HG03565 (cell line): ENCODE data around the gene FKBP5.

Source experiments
- ATAC-seq: cut with Tn5 transposase; IDR thresholded peaks from one replicate; pipeline ENCODE4 v1.9.1; 2021; ENCODE audit warnings: mild to moderate bottlenecking, moderate library complexity; ENCODE audit not compliant: unreplicated experiment

FKBP5 gene

GRCh38 chr6:35665573-35665972, 23.1 kb downstream of the FKBP5 start:
- no peak for ATAC-seq

- no peak for ATAC-seq
Observed at GRCh38 chr6:35664945-35665344, 23.8 kb downstream of the FKBP5 start.

- ATAC-seq: no peak
Observed at GRCh38 chr6:35663447-35664235, 25.1 kb downstream of the FKBP5 start.

- no peak for ATAC-seq
Observed at GRCh38 chr6:35662999-35663398, 25.7 kb downstream of the FKBP5 start.

GRCh38 chr6:35654883-35655282, 33.8 kb downstream of the FKBP5 start:
- no peak for ATAC-seq

- ATAC-seq: no peak
Observed at GRCh38 chr6:35651244-35651643, 37.5 kb downstream of the FKBP5 start.

- no peak for ATAC-seq
Observed at GRCh38 chr6:35650015-35650414, 38.7 kb downstream of the FKBP5 start.

GRCh38 chr6:35648203-35648602, 40.5 kb downstream of the FKBP5 start:
- no peak for ATAC-seq

- ATAC-seq: no peak
Observed at GRCh38 chr6:35647400-35647799, 41.3 kb downstream of the FKBP5 start.

- no peak for ATAC-seq
Observed at GRCh38 chr6:35643162-35643535, 45.6 kb downstream of the FKBP5 start.

GRCh38 chr6:35642471-35643161, 46.1 kb downstream of the FKBP5 start:
- no peak for ATAC-seq

GRCh38 chr6:35640017-35640664, 48.6 kb downstream of the FKBP5 start:
- no peak for ATAC-seq

GRCh38 chr6:35638679-35639078, 50.0 kb downstream of the FKBP5 start:
- ATAC-seq: no peak

- ATAC-seq: no peak
Observed at GRCh38 chr6:35637911-35638310, 50.8 kb downstream of the FKBP5 start.

GRCh38 chr6:35635601-35636597, 52.8 kb downstream of the FKBP5 start:
- ATAC-seq: no peak

GRCh38 chr6:35634316-35634715, 54.4 kb downstream of the FKBP5 start:
- no peak for ATAC-seq

- ATAC-seq: no peak
Observed at GRCh38 chr6:35633579-35634089, 55.1 kb downstream of the FKBP5 start.

- no peak for ATAC-seq
Observed at GRCh38 chr6:35629876-35630378, 58.8 kb downstream of the FKBP5 start.

- ATAC-seq: no peak
Observed at GRCh38 chr6:35626401-35626800, 62.3 kb downstream of the FKBP5 start.

GRCh38 chr6:35624341-35625070, 64.2 kb downstream of the FKBP5 start:
- ATAC-seq: no peak
